HG03045 (cell line): ENCODE measurements around the gene USP24.
"Not testable (repeated sequence)": the region's sequence is repeated elsewhere in the genome, so short reads cannot be mapped to it uniquely, and the experiment has no call there.

Experiments used
- ATAC-seq: cut with Tn5 transposase; IDR thresholded peaks from one replicate; pipeline ENCODE4 v1.9.1; 2021; ENCODE audit warnings: mild to moderate bottlenecking, moderate library complexity; ENCODE audit not compliant: unreplicated experiment

Gene USP24

DNA sequence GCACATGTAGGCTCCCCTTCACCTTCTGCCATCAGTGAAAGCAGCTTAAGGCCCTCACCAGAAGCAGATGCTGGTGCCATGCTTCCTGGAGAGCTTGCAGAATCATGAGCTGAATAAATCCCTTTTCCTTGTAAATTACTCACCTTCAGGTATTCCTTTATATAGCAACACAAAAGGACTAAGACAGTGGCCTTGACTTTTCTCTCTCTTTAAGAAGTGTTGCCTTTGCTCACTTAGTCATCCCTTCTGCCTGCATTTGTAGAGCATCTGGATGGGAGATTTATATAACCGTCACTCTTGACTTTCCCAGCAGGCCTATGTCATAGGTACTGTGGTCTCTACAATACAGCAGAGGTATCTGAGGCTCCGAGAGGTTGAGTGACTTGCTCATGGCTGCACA is 172.2 kb downstream of the USP24 start:
- no peak for ATAC-seq

DNA sequence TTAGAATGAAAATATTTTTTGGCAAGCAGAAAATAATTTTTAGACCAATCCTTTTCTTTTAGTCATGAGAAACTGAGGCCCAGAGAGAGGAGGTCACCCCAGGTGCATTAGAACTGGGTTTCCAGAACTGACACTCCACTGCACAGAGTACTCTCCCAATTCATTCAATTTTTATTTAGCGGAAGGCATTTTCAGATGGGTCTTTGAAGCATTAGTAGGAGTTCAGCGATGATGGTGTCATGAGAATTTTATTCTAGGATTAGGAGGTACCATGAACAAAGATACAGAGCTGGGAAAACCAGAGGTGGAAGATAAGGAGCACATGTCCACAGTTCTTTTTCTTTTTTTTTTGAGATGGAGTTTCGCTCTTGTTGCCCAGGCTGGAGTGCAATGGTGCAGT is 173.6 kb downstream of the USP24 start:
- no peak for ATAC-seq

DNA sequence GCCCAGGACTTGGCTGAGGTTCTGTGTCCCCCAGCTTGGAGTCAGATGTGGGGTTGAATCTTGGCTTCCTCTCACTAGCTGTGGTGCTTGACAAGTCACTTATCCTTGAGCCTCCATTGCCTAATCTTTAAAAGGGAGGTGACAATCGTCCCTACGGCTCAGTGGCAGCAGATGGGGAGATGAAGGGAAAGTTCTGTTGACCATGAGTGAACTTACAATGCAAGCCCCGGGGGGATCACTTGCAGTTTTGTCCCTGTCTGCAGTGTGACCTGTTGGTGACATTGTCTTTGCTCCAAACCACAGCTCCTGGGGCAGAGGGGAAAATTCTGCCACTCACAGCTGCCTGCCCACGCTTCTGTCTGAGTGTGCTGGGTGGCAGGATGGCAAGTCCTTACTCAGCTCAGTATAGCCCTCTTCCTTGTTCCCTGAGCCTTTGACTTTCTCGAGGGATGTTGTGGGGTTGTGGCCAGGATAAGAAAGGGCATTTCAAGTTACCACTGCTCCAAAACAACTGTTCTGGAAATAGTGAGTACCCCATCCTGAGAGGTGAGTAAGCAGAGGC is 174.2 kb downstream of the USP24 start:
- no peak for ATAC-seq

DNA sequence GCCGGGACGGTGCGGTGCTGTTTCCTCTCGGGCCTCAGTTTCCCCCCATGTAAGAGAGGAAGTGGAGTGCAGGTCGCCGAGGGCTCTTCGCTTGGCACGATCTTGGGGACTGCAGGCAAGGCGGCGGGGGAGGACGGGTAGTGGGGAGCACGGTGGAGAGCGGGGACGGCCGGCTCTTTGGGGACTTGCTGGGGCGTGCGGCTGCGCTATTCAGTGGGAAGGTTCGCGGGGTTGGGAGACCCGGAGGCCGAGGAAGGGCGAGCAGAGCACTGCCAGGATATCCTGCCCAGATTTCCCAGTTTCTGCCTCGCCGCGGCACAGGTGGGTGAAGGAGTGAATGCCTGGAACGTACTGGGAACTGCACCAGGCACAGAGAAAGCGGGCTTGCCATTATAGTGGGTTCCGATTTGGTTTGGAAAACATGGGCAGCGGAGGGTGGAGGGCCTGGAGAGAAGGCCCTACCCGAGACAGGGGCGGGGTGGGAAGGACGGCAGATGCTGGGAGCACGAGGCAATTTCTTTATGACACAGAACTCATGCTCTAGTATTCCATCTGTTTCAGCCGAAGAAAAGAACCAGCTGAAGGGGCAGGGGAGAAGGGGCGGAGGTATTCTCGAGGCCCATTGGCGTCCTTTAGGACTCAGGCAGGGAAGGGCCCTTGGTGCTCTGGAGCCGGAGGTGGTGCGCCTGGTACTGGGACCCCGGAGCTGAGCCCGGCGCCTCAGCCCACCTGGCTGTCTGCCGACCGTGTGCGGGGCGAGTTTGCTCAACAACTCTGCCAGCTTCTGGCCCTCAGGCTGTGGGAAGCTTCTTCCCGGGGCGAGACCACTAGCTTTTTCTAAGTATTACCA is 174.9 kb downstream of the USP24 start:
- no peak for ATAC-seq

DNA sequence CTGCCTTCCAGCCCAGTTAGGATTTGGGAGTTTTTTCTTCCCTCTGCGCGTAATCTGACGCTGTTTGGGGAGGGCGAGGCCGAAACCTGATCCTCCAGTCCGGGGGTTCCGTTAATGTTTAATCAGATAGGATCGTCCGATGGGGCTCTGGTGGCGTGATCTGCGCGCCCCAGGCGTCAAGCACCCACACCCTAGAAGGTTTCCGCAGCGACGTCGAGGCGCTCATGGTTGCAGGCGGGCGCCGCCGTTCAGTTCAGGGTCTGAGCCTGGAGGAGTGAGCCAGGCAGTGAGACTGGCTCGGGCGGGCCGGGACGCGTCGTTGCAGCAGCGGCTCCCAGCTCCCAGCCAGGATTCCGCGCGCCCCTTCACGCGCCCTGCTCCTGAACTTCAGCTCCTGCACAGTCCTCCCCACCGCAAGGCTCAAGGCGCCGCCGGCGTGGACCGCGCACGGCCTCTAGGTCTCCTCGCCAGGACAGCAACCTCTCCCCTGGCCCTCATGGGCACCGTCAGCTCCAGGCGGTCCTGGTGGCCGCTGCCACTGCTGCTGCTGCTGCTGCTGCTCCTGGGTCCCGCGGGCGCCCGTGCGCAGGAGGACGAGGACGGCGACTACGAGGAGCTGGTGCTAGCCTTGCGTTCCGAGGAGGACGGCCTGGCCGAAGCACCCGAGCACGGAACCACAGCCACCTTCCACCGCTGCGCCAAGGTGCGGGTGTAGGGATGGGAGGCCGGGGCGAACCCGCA is 175.7 kb downstream of the USP24 start, which contains the start of gene PCSK9:
Gene PCSK9, plus strand, starts transcription at position 207 of the 741 bp plus-strand sequence. Its CDS starts 290 bp downstream, at position 497.
- ATAC-seq: no peak

DNA sequence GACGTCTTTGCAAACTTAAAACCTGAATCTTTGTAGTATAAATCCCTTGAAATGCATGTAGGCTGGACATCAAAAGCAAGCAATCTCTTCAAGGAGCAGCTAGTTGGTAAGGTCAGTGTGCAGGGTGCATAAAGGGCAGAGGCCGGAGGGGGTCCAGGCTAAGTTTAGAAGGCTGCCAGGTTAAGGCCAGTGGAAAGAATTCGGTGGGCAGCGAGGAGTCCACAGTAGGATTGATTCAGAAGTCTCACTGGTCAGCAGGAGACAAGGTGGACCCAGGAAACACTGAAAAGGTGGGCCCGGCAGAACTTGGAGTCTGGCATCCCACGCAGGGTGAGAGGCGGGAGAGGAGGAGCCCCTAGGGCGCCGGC is 176.2 kb downstream of the USP24 start:
- ATAC-seq: no peak

DNA sequence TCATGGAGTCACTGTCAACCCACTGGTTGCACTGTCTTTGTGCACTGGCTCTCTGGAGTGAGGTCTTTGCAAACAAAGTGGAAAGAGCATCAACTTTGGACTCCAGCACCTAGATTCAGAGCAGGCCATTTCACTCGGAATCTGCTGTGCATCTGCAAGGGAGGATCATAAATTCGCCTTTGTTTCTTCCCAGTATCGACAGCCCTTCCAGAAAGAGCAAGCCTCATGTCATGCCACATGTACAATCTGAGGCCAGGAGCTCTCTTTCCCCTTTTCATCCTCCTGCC is 176.7 kb downstream of the USP24 start:
- ATAC-seq: no peak

DNA sequence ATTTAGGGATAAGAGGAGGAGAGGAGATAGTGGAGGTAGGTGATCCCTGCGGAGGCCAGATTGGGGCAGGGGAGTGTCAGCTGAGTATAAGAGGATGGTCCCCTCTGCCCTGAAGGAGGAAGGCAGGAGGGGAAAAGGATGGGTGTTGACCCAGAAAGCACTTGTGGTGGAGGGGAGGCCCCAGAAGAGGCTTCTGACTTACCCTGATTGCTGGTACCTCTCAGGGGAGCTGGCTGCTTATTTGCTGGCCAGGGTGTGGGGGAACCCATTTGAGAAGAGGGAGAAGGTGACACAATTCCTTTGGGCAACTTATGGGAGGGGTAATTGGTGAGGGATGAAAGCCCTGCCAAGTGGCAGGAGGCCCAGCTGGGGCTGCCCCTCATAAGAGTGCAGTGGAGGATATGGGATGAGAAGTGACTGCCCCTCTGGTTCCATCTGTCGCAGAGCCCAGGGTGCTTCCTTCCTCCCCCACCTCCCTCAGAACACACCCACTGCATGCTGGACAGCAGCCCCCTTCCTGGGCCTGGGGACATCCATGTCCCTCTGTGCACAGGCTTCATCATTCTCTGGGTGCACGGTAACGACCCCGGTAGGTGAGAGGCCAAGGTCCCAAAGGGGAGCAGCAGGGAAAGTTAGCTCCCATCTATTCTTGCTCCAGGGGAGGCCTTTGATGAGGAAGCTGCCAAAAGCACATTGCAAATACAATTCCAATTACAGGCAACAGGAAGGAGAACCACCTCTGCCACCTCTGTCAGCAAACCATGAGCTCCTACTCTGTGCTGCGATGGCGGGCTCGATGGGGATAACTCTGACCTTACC is 177.2 kb downstream of the USP24 start:
- ATAC-seq: no peak

DNA sequence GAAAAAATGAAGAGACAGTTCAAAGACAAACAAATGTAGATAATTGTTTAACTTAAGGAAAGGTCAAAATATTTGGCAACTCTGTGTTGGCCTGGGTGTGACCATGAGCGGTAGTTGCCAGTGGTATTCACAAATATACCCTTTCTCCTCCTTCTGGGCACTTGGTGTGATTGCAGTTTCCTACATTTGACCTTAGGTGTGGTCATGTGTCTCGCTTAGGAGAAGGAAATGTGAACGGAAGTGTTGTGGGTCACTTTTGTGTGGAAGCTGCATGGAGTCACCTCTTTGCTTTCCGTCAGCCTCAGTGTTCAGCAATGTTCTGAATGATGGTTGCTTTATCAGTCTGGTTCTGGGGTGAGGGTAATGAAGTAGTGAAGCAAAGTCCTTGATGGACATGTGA is 179.3 kb downstream of the USP24 start:
- ATAC-seq: no peak

DNA sequence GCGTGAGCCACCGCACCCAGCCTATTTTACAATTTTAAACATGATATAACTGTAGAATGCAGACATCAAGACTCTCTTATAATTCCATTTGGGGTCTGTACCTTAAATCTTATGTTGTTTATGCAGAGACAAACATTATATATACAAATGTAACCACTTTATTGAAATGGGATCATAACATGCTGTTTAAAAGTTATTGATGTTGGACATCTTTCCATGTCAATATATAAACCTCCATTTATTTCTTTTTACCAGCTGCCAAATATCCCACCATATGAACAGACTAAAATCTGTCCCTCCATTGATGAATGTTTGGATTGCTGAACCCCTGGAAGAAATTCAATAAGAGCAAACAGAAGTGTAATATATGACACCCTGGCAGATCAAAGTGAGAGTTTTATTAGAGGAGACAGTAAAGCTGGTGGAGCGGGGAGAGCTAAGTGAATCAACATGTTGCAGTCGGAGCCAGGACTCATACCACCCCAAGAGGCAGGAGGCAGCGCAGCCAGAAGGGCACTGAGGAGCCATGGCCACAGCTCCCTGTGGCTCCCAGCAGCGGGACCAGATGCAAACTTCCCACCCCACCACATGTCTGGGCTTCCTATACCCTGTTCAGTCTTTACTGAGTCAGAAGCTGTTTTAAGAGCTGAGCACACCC is 180.6 kb downstream of the USP24 start:
- no peak for ATAC-seq

DNA sequence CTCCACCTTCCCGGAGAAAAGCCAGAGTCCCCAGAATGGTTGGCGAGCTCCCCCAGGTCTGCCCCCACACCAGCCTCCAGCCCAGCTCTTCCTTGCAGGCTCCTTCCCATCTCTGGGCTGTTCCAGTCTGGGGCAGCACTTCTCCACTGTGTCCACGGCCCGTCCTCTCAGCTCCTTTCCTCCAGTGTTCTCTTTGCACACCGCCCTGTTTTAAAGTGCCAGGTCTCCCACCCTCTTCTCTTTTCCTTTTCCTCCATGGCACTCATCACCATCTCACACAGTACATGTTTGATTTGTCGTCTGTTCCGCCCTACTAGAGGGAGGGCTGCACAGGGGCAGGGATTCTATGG is 181.9 kb downstream of the USP24 start:
- ATAC-seq: no peak

DNA sequence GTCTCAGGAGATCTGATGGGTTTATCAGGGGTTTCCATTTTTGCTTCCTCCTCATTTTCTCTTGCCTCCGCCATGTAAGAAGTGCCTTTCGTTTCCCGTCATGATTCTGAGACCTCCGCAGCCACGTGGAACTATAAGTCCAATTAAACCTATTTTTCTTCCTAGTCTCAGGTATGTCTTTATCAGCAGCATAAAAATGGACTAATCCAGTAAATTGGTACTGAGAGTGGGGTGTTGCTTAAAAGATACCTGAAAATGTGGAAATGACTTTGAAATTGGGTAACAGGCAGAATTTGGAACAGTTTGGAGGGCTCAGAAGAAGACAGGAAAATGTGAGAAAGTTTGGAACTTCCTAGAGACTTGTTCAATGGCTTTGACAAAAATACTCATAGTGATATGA is 184.1 kb downstream of the USP24 start:
- not testable (repeated sequence) for ATAC-seq

DNA sequence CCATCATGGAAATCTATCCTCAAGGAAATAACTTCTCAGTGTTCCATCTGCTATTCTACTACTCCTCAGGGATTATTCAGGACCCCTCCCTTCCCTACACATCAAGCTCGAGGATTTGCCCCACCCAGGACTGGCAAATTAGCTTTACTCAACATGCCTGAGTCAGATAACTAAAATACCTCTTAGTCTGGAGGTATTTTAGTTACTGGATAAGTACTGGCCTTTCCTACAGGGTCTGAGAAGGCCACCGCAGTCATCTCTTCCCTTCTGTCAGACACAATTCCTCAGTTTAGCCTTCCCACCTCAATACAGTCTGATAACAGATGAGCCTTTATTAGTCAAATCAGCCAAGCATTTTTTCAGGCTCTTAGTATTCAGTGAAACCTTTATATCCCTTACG is 188.5 kb downstream of the USP24 start:
- not testable (repeated sequence) for ATAC-seq

DNA sequence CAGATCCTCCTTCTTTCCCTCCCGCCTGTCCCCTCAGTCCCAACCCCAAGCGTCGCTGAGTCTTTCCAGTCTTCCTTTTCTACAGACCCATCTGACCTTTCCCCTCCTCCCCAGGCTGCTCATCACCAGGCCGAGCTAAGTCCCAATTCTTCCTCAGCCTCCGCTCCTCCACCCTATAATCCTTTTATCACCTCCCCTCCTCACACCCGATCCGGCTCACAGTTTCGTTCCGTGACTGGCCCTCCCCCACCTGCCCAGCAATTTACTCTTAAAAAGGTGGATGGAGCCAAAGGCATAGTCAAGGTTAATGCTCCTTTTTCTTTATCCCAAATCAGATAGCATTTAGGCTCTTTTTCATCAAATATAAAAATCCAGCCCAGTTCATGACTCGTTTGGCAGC is 191.0 kb downstream of the USP24 start:
- ATAC-seq: not testable (repeated sequence)

DNA sequence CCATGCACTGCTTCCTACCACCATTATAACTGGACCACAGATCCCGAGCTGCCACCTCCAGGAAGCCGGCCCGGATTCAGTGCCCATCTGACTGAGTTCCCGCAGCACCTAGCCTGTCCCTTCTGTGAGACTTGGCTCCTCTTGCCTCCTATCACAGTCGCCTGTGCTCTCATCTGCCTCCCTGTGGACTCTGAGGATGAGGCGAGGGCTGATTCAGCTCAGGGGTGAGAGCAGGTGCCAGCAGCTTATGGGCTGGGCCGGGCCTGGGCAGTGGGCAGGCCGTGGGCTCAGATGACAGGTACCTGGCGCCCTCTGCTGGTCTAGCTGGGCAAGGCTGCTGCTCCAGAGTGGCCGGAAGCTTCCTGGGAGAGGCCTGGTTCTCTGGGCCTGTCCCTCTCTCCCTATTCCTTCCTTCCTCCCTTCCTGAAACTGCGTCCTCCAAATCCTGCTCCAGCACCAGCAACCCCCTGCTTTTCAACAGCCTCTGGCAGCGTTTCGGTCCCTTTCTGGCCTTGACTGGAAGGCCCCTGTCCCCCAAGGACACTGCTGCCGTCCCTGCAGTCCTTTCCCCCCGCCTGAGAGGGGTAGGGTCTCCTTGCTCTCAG is 193.1 kb downstream of the USP24 start:
- peak; percentile 74 for ATAC-seq

DNA sequence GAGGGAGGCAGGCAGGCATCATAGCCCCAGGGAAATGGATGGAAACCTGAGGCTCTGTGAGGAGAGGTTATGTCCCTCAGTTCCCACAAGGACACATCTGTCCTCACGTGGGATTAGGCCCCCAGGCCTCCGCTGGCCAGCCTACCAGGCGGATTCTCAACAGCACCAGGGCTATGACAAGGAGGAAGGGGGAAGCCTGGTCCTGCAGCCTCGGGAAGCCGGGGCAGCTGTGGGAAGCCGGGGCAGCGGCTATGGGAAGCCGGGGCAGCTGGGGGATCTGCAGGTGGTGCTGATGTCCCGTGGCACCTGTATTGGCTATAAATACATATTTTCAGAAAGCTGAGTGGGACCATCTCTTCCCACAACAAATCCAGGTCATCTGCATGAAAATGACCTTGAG is 196.8 kb downstream of the USP24 start:
- no peak for ATAC-seq
